H1 (cell line): Measurements from ENCODE around the gene SLC39A11. TPM values are rescaled to one million over a fixed set of nuclear protein-coding genes. Genes with fewer than 3 reads are reported as not detected.

Experiments used
- CTCF ChIA-PET: fragments of 300-600 bp; sonication (Branson Sonifier 250); formaldehyde crosslinking; loops from one replicate; lab custom pipeline; 2021; ENCODE audit not compliant: partially characterized antibody; lab: Charles Lee
- POLR2A ChIA-PET: fragments of 300-600 bp; sonication (Branson Sonifier 250); formaldehyde crosslinking; loops from one replicate; lab custom pipeline; 2021; ENCODE audit warnings: inconsistent platforms; ENCODE audit not compliant: partially characterized antibody; lab: Charles Lee
- DNase-seq, 2 experiments: peaks; one replicate each; pipeline versions ENCODE4 v3.0.0 to v3.0.0-alpha.2; 2010 to 2022; ENCODE audit warnings: low spot score in 2 of 2, low read depth in 1 of 2, mixed read lengths in 1 of 2
- FAIRE-seq: peaks from 2 replicates; lab custom pipeline; 2011; peaks lifted over from hg19 to GRCh38; lab: Jason Lieb, UNC
- H2AFZ ChIP-seq: 2 replicates; pipeline ENCODE4 v1.8.1; 2012; ENCODE audit warnings: low read length, inconsistent platforms
- H2AK5ac ChIP-seq: 2 replicates; pipeline ENCODE4 v1.6.1; 2013; ENCODE audit warnings: low read depth, low read length
- H2BK120ac ChIP-seq: replicated peaks from 2 replicates; pipeline ENCODE3; 2013; ENCODE audit warnings: low read depth, low read length, inconsistent platforms
- H2BK12ac ChIP-seq: 2 replicates; pipeline ENCODE4 v1.6.1; 2013; ENCODE audit warnings: low read depth, low read length
- H2BK15ac ChIP-seq: 2 replicates; pipeline ENCODE4 v1.6.1; 2013; ENCODE audit warnings: low read length
- H2BK20ac ChIP-seq: 2 replicates; pipeline ENCODE4 v1.6.1; 2013; ENCODE audit warnings: low read length
- H2BK5ac ChIP-seq: 2 replicates; pipeline ENCODE4 v1.6.1; 2013; ENCODE audit warnings: low read depth, low read length
- H3K14ac ChIP-seq: 2 replicates; pipeline ENCODE4 v1.6.1; 2013; ENCODE audit warnings: inconsistent platforms; ENCODE audit not compliant: insufficient read length
- H3K18ac ChIP-seq: 2 replicates; pipeline ENCODE4 v1.6.1; 2013; ENCODE audit warnings: low read length; ENCODE audit errors: extremely low read depth
- H3K23ac ChIP-seq: 2 replicates; pipeline ENCODE4 v1.6.1; 2013; ENCODE audit warnings: inconsistent platforms; ENCODE audit not compliant: insufficient read length
- H3K23me2 ChIP-seq: 2 replicates; pipeline ENCODE4 v1.6.1; 2013; ENCODE audit warnings: low read depth, low read length
- H3K27ac ChIP-seq: 2 replicates; pipeline ENCODE4 v1.6.1; 2011; ENCODE audit warnings: low read depth, low read length, inconsistent platforms
- H3K27me3 ChIP-seq, 4 experiments: replicated peaks in 1 of 4; 1 replicate in 1 of 4; 2 replicates in 3 of 4; pipeline versions ENCODE4 v1.6.1 to v1.8.1; 2011 to 2013; ENCODE audit warnings: low read length in 3 of 4, mild to moderate bottlenecking in 3 of 4, inconsistent platforms in 2 of 4, mixed read lengths in 2 of 4, moderate library complexity in 1 of 4; ENCODE audit not compliant: control insufficient read depth in 3 of 4, insufficient read depth in 3 of 4; ENCODE audit errors: extremely low read depth in 1 of 4
- H3K36me3 ChIP-seq, 4 experiments: 2 replicates each; pipeline versions ENCODE4 v1.6.1 to v1.8.1; 2011 to 2013; ENCODE audit warnings: mild to moderate bottlenecking in 4 of 4, low read length in 3 of 4, moderate library complexity in 2 of 4, control low read depth in 1 of 4, inconsistent platforms in 1 of 4; ENCODE audit not compliant: insufficient read depth in 4 of 4, control insufficient read depth in 2 of 4
- H3K4ac ChIP-seq: replicated peaks from 2 replicates; pipeline ENCODE3; 2013; ENCODE audit warnings: low read length, low read depth, mixed read lengths, inconsistent platforms; ENCODE audit not compliant: insufficient read length
- H3K4me1 ChIP-seq, 4 experiments: replicated peaks in 1 of 4; 1 replicate in 1 of 4; 2 replicates in 3 of 4; pipeline versions ENCODE4 v1.6.1 to v1.8.1; 2011 to 2013; ENCODE audit warnings: low read length in 3 of 4, inconsistent platforms in 2 of 4, mixed read lengths in 1 of 4; ENCODE audit not compliant: insufficient read depth in 4 of 4, control insufficient read depth in 3 of 4
- H3K4me2 ChIP-seq, 2 experiments: 2 replicates each; pipeline versions ENCODE4 v1.6.1 to v1.8.1; 2011 to 2013; ENCODE audit warnings: low read depth in 2 of 2, low read length in 2 of 2, control low read depth in 1 of 2, inconsistent platforms in 1 of 2, mild to moderate bottlenecking in 1 of 2; ENCODE audit not compliant: insufficient read depth in 1 of 2
- H3K4me3 ChIP-seq, 4 experiments: fragments of 200-600, 300-600 bp in 1 of 4; sonication (generic), shearing (Covaris generic), sonication (Bioruptor Twin) in 1 of 4; 2 replicates each; pipeline versions ENCODE4 v1.5.1 to v1.8.1; 2011 to 2016; ENCODE audit warnings: low read length in 4 of 4, low read depth in 3 of 4, control low read depth in 2 of 4, inconsistent platforms in 2 of 4, mild to moderate bottlenecking in 2 of 4, mixed read lengths in 1 of 4, moderate library complexity in 1 of 4; ENCODE audit not compliant: insufficient read depth in 2 of 4; ENCODE audit errors: extremely low read depth in 1 of 4
- H3K56ac ChIP-seq: replicated peaks from 2 replicates; pipeline ENCODE3; 2013; ENCODE audit warnings: low read depth, mild to moderate bottlenecking, mixed read lengths, low read length, inconsistent platforms; ENCODE audit not compliant: insufficient read length
- H3K79me1 ChIP-seq: 2 replicates; pipeline ENCODE4 v1.6.1; 2013; ENCODE audit warnings: low read depth, low read length, control low read depth
- H3K79me2 ChIP-seq, 2 experiments: 2 replicates each; pipeline versions ENCODE4 v1.6.1 to v1.8.1; 2012 to 2013; ENCODE audit warnings: low read length in 2 of 2, mild to moderate bottlenecking in 2 of 2, inconsistent platforms in 1 of 2; ENCODE audit not compliant: insufficient read depth in 2 of 2, control insufficient read depth in 1 of 2
- H3K9ac ChIP-seq, 4 experiments: replicated peaks in 1 of 4; 1 replicate in 1 of 4; 2 replicates in 3 of 4; pipeline versions ENCODE4 v1.6.1 to v1.8.1; 2011 to 2013; ENCODE audit warnings: low read depth in 3 of 4, low read length in 3 of 4, control low read depth in 2 of 4, mild to moderate bottlenecking in 2 of 4, moderate library complexity in 2 of 4, inconsistent platforms in 1 of 4; ENCODE audit errors: extremely low read depth in 1 of 4
- H3K9me3 ChIP-seq, 2 experiments: 2 replicates each; pipeline versions ENCODE4 v1.6.1 to v1.8.1; 2012 to 2013; ENCODE audit warnings: mild to moderate bottlenecking in 2 of 2, moderate library complexity in 2 of 2, control low read depth in 1 of 2, inconsistent platforms in 1 of 2, low read depth in 1 of 2, low read length in 1 of 2, mixed read lengths in 1 of 2; ENCODE audit not compliant: insufficient read depth in 2 of 2
- H4K20me1 ChIP-seq, 2 experiments: replicated peaks in 1 of 2; 2 replicates each; pipeline versions ENCODE3 to v1.8.1; 2011 to 2013; ENCODE audit warnings: inconsistent platforms in 2 of 2, low read length in 2 of 2, mild to moderate bottlenecking in 1 of 2; ENCODE audit not compliant: insufficient read depth in 2 of 2, control insufficient read depth in 1 of 2
- H4K5ac ChIP-seq: 2 replicates; pipeline ENCODE4 v1.6.1; 2013; ENCODE audit warnings: low read length, low read depth, mixed read lengths, inconsistent platforms; ENCODE audit not compliant: insufficient read length
- H4K8ac ChIP-seq: 2 replicates; pipeline ENCODE4 v1.8.0; 2013; ENCODE audit warnings: mild to moderate bottlenecking, moderate library complexity, low read length, inconsistent platforms; ENCODE audit not compliant: insufficient read depth; ENCODE audit errors: extremely low read depth
- H4K91ac ChIP-seq: replicated peaks from 2 replicates; pipeline ENCODE3; 2013; ENCODE audit warnings: low read length, mixed read lengths, inconsistent platforms; ENCODE audit not compliant: insufficient read length
- ATF2 ChIP-seq: IDR thresholded peaks from 2 replicates; pipeline ENCODE4 v1.6.1; 2012; ENCODE audit warnings: low read length, inconsistent platforms
- CEBPB ChIP-seq: IDR thresholded peaks from 2 replicates; pipeline ENCODE4 v1.6.1; 2012; ENCODE audit warnings: low read depth, low read length
- EZH2 ChIP-seq: fragments of 200-600 bp; sonication (generic); IDR thresholded peaks from 2 replicates; pipeline ENCODE4 v1.7.1; 2012; ENCODE audit warnings: low read depth, mild to moderate bottlenecking, moderate library complexity, low read length, inconsistent platforms; ENCODE audit not compliant: severe bottlenecking
- GABPA ChIP-seq: IDR thresholded peaks from 2 replicates; pipeline ENCODE4 v1.6.1; 2011; ENCODE audit warnings: mild to moderate bottlenecking, low read length, moderate library complexity, borderline replicate concordance; ENCODE audit not compliant: insufficient read depth
- HDAC6 ChIP-seq: IDR thresholded peaks from one replicate; pipeline ENCODE4 v1.7.1; 2012; ENCODE audit warnings: low read depth, mild to moderate bottlenecking, inconsistent platforms, low read length, moderate library complexity
- MAFK ChIP-seq: IDR thresholded peaks from 2 replicates; pipeline ENCODE4 v1.6.1; 2012; ENCODE audit warnings: low read depth, mild to moderate bottlenecking, improper control_type of control experiment, low read length
- POU5F1 ChIP-seq: IDR thresholded peaks from 2 replicates; pipeline ENCODE4 v1.6.1; 2011; ENCODE audit warnings: low read depth, mild to moderate bottlenecking, low read length, moderate library complexity
- RBBP5 ChIP-seq: IDR thresholded peaks from 2 replicates; pipeline ENCODE4 v1.7.1; 2012; ENCODE audit warnings: low read depth, mild to moderate bottlenecking, inconsistent platforms, low read length, moderate library complexity, borderline replicate concordance
- SIN3A ChIP-seq, 2 experiments: IDR thresholded peaks in 1 of 2; conservative IDR thresholded peaks in 1 of 2; 2 replicates each; pipeline ENCODE4 v1.6.1; 2011 to 2012; ENCODE audit warnings: low read length in 2 of 2, improper control_type of control experiment in 1 of 2, low read depth in 1 of 2, mild to moderate bottlenecking in 1 of 2
- SP1 ChIP-seq: IDR thresholded peaks from 2 replicates; pipeline ENCODE4 v1.6.1; 2011; ENCODE audit warnings: low read depth, low read length
- TEAD4 ChIP-seq: IDR thresholded peaks from 2 replicates; pipeline ENCODE4 v1.6.1; 2012; ENCODE audit warnings: low read depth, low read length, inconsistent platforms, mixed read lengths
- WGBS, 2 experiments: shearing (Covaris generic) in 1 of 2; methylation state at CpG; one replicate each; pipeline versions ENCODE4 v1.1.6 to v1.1.7; 2013 to 2015; ENCODE audit warnings: low lambda C conversion rate in 2 of 2, mixed read lengths in 2 of 2, inconsistent platforms in 1 of 2, low coverage in 1 of 2, missing lambda C conversion rate in 1 of 2; ENCODE audit not compliant: insufficient replicate concordance in 2 of 2, insufficient coverage in 1 of 2, insufficient read length in 1 of 2; ENCODE audit errors: extremely low coverage in 1 of 2, missing lambda C conversion rate in 1 of 2; 5-methylcytosine and 5-hydroxymethylcytosine counted together
- polyA plus RNA-seq, 7 experiments: library from polyadenylated mRNA; depleted of rRNA in 3 of 7; stranded (reverse) in 5 of 7; unstranded in 2 of 7; fragments of >200 nt in 5 of 7; fragments of 200-250 nt in 2 of 7; gene quantifications; 1 replicate in 5 of 7; 2 replicates in 1 of 7; 4 replicates in 1 of 7; pipeline versions ENCODE4 v1.2.1 to v1.2.3, GENCODE V29; 2011 to 2013; ENCODE audit warnings: missing spikeins in 2 of 7, mixed read lengths in 2 of 7
- total RNA-seq: library from RNA; stranded (reverse); fragmentation: NEBNext Ultra II Directional; extraction: Animal tissue kit (Norgen Biotek cat#: 25700); gene quantifications from 2 replicates; pipeline ENCODE4 v1.2.1, GENCODE V29; 2021

Gene SLC39A11
- total and polyA plus RNA-seq, 2 of the 8 experiments (the other 6 are each of a cell fraction or from before 2014, with no cell fraction given), result 12.2 to 19.6 TPM

- FAIRE-seq, result no peak
- Histone ChIP-seq H2AFZ (no peak overlapping the region), H3K56ac (no peak overlapping the region), H3K14ac (no peak overlapping the region), H3K9ac (no peak overlapping the region), H2AK5ac (no peak overlapping the region), H3K4me1 (peaks cover 3 to 11% (median 5%) of the 10 kb centered on the region in 4 experiments; a peak in 6 of 7 replicates), H3K27me3 (no peaks in the 10 kb centered on the region), H4K91ac (no peak overlapping the region), H2BK20ac (no peak overlapping the region), H4K8ac (no peak overlapping the region), H3K23ac (no peak overlapping the region), H3K23me2 (no peaks in the 10 kb centered on the region), H3K9me3 (peaks cover 0 to 4% of the 10 kb centered on the region in 2 experiments; a peak in 1 of 4 replicates), H2BK15ac (no peak overlapping the region), H3K36me3 (no peaks in the 10 kb centered on the region), H2BK12ac (no peak overlapping the region), H3K4me2 (no peak overlapping the region), H2BK5ac (no peak overlapping the region; the same call in 1 of the 2 replicates), H3K27ac (no peak overlapping the region), H3K4me3 (no peak overlapping the region), H4K5ac (no peak overlapping the region), H4K20me1 (no peaks in the 10 kb centered on the region), H2BK120ac (no peak overlapping the region), H3K4ac (peak overlapping the region; percentile 49), H3K79me2 (no peaks in the 10 kb centered on the region), H3K18ac (no peak overlapping the region), H3K79me1 (no peaks in the 10 kb centered on the region)
- 96% methylated on average over 5 of the region's 5 CpGs; no CpG with 5 or more reads in 1 of the 2 experiments for WGBS, 2 experiments
- ChIA-PET POLR2A (no interaction called here), CTCF (interaction anchor here (3.7 kb wide), 1 partner anchor 16 kb away, joined by 15 read pairs; no protein-coding TSS in a partner anchor)
- no peak for DNase-seq
- no peak for TF ChIP-seq POU5F1
- TF ChIP-seq CEBPB, result no peak
- no peak for TF ChIP-seq SIN3A (conservative IDR thresholded peaks at IDR 0.05 in 1 of 2, IDR thresholded peaks at IDR 0.05 in 1 of 2; ENCODE audit: low read depth in 1 of 2, low read length in 2 of 2)
- TF ChIP-seq ATF2, result no peak
- no peak for TF ChIP-seq GABPA
- TF ChIP-seq RBBP5, result no peak
- no peak for TF ChIP-seq EZH2
- TF ChIP-seq MAFK, result no peak
- no peak for TF ChIP-seq HDAC6
- no peak for TF ChIP-seq SP1
- TF ChIP-seq TEAD4, result no peak
Observed at GRCh38 chr17:72969293-72969906, 123.1 kb downstream of the SLC39A11 start.
